Nephron (organoid): Measurements from ENCODE around the gene MRC2.

Experiments used
- H3K27ac Mint-ChIP-seq, 3 experiments: 2 replicates each; pipeline ENCODE4 v1.8.0; 2020; ENCODE audit warnings: mixed read lengths in 3 of 3, mild to moderate bottlenecking in 2 of 3, moderate library complexity in 1 of 3
- H3K27me3 Mint-ChIP-seq: 2 replicates; pipeline ENCODE4 v1.8.0; 2021; ENCODE audit warnings: low read depth, mild to moderate bottlenecking, moderate library complexity, mixed read lengths
- H3K36me3 Mint-ChIP-seq: 2 replicates; pipeline ENCODE4 v1.8.0; 2020; ENCODE audit warnings: low read depth, mixed read lengths
- H3K4me1 Mint-ChIP-seq: 2 replicates; pipeline ENCODE4 v1.8.0; 2020; ENCODE audit warnings: mixed read lengths
- H3K4me3 Mint-ChIP-seq, 3 experiments: 2 replicates each; pipeline ENCODE4 v1.8.0; 2020; ENCODE audit warnings: mild to moderate bottlenecking in 3 of 3, mixed read lengths in 3 of 3, moderate library complexity in 2 of 3
- H3K9me3 Mint-ChIP-seq: 2 replicates; pipeline ENCODE4 v1.8.0; 2020; ENCODE audit warnings: mixed read lengths
- CTCF ChIP-seq, 3 experiments: fragments of 200-600 bp; sonication (generic); IDR thresholded peaks; one replicate each; pipeline ENCODE4 v1.5.0; 2021; ENCODE audit warnings: antibody characterized with exemption in 3 of 3; ENCODE audit not compliant: unreplicated experiment in 3 of 3

The MRC2 gene, protein sequence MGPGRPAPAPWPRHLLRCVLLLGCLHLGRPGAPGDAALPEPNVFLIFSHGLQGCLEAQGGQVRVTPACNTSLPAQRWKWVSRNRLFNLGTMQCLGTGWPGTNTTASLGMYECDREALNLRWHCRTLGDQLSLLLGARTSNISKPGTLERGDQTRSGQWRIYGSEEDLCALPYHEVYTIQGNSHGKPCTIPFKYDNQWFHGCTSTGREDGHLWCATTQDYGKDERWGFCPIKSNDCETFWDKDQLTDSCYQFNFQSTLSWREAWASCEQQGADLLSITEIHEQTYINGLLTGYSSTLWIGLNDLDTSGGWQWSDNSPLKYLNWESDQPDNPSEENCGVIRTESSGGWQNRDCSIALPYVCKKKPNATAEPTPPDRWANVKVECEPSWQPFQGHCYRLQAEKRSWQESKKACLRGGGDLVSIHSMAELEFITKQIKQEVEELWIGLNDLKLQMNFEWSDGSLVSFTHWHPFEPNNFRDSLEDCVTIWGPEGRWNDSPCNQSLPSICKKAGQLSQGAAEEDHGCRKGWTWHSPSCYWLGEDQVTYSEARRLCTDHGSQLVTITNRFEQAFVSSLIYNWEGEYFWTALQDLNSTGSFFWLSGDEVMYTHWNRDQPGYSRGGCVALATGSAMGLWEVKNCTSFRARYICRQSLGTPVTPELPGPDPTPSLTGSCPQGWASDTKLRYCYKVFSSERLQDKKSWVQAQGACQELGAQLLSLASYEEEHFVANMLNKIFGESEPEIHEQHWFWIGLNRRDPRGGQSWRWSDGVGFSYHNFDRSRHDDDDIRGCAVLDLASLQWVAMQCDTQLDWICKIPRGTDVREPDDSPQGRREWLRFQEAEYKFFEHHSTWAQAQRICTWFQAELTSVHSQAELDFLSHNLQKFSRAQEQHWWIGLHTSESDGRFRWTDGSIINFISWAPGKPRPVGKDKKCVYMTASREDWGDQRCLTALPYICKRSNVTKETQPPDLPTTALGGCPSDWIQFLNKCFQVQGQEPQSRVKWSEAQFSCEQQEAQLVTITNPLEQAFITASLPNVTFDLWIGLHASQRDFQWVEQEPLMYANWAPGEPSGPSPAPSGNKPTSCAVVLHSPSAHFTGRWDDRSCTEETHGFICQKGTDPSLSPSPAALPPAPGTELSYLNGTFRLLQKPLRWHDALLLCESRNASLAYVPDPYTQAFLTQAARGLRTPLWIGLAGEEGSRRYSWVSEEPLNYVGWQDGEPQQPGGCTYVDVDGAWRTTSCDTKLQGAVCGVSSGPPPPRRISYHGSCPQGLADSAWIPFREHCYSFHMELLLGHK (N-terminal part only)

DNA sequence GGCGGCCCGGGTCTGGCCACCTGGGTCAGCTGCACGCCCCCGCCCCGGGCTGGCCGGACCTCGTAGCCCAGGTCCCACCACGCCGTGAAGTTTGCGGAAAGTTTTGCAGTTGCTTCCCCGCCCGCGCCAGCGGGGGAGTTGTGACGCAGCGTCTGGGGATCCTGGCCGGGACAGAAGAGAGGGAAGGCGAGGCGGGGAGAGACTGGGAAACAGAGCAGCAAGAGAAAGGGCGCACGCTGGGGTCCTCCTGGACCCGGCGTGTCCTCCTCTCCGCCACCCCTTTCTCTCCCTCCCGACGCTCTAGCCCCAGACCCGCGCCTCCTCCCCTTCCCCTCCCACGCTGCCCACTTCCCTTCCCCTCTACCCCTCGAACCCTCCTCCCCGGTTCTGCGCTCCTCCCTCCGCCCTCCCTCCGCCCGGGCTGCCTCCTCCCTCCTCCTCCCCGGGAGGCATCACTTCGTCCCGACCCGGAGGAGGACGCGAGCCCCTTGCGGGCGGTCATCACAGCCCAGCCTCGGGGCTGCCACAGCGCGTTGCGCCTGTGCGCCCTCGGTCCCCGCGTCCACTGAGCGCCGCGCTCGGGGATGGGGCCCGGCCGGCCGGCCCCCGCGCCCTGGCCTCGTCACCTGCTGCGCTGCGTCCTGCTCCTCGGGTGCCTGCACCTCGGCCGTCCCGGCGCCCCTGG is at the start of gene MRC2:
MRC2 (plus strand) TSS at position 452 of the 685 bp plus-strand sequence; CDS start at position 585, 133 bp downstream.
- H3K9me3 Mint-ChIP-seq, result no peaks in the 10 kb centered on the region
- peak within 1 kb of the TSS; percentile 95 to 98 (median 97) for H3K4me3 Mint-ChIP-seq
- peaks cover 41% of the 10 kb centered on the region for H3K4me1 Mint-ChIP-seq
- H3K27me3 Mint-ChIP-seq, result peaks cover 4% of the 10 kb centered on the region
- peak within 1 kb of the TSS; percentile 99 to 100 (median 99) for H3K27ac Mint-ChIP-seq
- TF ChIP-seq CTCF (IDR thresholded peaks at IDR 0.05; ENCODE audit: unreplicated experiment in 3 of 3), result no peak
- peaks cover 23% of the 10 kb centered on the region for H3K36me3 Mint-ChIP-seq

DNA sequence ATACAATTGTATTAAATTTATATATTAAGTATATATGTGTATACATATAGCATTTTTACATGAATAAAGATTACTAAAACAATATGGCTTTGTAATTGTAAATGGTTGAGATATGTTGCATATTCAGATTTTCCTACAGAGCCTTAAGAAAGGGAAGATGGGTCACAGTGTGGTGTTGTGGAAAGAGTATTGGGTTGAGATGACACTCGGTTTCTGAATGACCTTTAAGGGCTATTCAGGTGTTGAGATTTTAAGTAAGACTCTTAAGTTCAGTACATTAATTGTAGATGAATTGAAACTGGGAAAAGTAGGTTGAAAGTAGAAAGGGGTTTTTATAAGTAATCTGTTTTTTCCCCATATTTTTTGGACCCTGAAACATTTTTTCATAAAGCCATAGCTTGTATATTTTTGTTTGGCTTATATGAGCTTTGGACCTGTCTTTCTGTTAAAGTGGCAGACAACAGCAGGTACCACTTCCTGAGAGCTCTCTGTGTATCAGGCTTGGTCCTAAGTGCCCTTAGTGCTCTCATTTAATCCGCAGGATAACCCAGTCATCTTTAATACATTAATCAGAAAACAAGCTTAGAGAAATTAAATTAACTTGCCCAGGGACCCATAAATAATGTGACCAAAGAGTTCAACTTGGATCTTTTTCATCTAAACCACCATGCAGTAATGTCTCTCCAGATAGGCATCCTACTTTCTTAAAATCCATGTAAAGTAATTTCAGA is 48.5 kb upstream of the MRC2 start:
- no peaks in the 10 kb centered on the region for H3K4me1 Mint-ChIP-seq
- H3K27me3 Mint-ChIP-seq, result no peaks in the 10 kb centered on the region
- no peak for TF ChIP-seq CTCF (IDR thresholded peaks at IDR 0.05; ENCODE audit: unreplicated experiment in 3 of 3)
- H3K4me3 Mint-ChIP-seq, result no peak overlapping the region
- H3K9me3 Mint-ChIP-seq, result no peaks in the 10 kb centered on the region
- no peak overlapping the region for H3K27ac Mint-ChIP-seq
- H3K36me3 Mint-ChIP-seq, result peaks cover 76% of the 10 kb centered on the region

DNA sequence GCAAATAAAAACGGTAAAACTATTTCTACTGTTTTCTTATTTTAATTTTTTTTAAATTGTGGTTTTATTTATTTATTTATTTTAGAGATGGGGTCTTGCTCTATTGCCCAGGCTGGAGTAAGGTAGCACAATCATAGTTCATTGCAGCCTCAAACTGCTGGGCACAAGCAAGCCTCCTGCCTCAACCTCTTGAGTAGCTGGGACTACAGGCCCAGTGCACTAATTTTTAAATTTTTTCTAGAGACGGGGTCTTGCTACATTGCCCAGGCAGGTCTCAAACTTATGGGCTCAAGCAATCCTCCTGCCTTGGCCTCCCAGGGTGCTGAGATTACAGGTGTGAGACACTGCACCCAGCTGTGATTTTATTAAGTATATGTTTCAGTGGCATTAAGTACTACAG is 46.5 kb upstream of the MRC2 start:
- H3K4me3 Mint-ChIP-seq, result no peak overlapping the region
- H3K4me1 Mint-ChIP-seq, result no peaks in the 10 kb centered on the region
- no peak for TF ChIP-seq CTCF (IDR thresholded peaks at IDR 0.05; ENCODE audit: unreplicated experiment in 3 of 3)
- H3K36me3 Mint-ChIP-seq, result peaks cover 63% of the 10 kb centered on the region
- no peak overlapping the region for H3K27ac Mint-ChIP-seq
- H3K27me3 Mint-ChIP-seq, result no peaks in the 10 kb centered on the region
- H3K9me3 Mint-ChIP-seq, result no peaks in the 10 kb centered on the region

- no peak overlapping the region for H3K27ac Mint-ChIP-seq
- H3K9me3 Mint-ChIP-seq, result no peaks in the 10 kb centered on the region
- no peak overlapping the region for H3K4me3 Mint-ChIP-seq
- peaks cover 58% of the 10 kb centered on the region for H3K36me3 Mint-ChIP-seq
- no peaks in the 10 kb centered on the region for H3K27me3 Mint-ChIP-seq
- no peaks in the 10 kb centered on the region for H3K4me1 Mint-ChIP-seq
- TF ChIP-seq CTCF (IDR thresholded peaks at IDR 0.05; ENCODE audit: unreplicated experiment in 3 of 3), result no peak
These were observed 45.7 kb upstream of the MRC2 start for GRCh38 chr17:62581764-62582163.

DNA sequence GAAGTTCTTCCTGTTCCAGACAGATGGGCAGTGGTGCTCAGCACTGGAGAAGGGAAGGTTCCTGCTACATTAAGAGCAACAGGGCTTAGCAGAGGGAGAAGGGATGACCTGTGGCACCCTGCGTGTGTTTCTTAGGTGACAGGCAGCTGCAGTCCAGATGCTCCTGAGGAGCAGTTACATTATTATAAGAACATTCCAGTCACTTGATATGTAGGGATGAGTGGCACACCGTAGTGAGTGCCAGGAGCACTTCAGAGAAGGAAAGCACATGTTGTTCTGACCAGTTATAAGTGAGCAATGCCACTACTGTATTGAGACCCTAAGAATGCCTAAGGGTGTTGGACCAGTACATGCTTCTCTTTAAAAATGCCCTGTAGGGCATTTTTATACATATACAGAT is 39.9 kb upstream of the MRC2 start:
- peaks cover 49% of the 10 kb centered on the region for H3K36me3 Mint-ChIP-seq
- H3K9me3 Mint-ChIP-seq, result no peaks in the 10 kb centered on the region
- H3K27me3 Mint-ChIP-seq, result no peaks in the 10 kb centered on the region
- no peak for TF ChIP-seq CTCF (IDR thresholded peaks at IDR 0.05; ENCODE audit: unreplicated experiment in 3 of 3)
- H3K27ac Mint-ChIP-seq, result peak overlapping the region in 1 of 3 experiments; percentile 21
- no peaks in the 10 kb centered on the region for H3K4me1 Mint-ChIP-seq
- no peak overlapping the region for H3K4me3 Mint-ChIP-seq
